Measurements from ENCODE around the gene INPP5A.

DNA sequence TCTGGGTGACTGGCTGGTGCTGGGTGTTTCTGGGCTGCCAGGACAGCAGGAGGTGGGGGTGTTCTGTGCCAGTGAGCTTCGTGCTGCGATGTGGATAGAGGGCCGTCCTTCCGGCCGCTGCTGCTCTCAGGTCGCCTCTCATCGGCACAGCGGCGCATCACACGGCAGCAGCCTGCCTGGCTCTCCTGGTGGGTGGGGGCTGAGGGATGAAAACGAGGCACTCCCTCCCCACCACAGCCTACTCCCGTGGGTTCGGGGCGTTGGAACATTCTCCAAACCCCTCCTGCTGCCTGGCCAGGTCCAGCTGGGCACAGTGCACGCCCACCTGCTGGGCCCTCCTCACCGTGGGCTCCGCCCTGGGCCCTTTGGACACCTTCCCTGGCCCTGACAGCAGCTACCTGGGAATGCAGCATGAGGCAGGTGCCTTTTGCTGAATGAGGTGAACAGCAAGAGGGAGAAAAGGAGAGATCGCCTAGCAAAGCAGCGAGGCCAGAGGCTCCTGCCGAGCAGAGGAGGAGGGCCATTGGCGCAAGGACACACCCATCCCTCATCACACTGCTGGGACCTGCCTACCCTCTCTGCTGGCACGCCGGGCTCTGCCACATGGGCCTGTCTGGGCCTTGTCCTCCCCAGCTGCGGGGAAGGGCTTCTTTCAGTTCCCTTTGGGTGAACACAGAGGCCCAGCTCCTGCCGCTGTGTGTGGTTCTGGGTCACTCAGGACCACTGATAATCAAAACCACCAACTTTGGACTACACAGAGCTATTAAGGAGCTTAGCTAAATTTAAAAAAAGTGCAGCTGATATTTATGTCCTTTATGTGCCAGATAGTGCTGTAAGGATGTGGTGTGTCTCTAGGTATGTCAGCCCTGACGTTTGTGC, 33.4 kb downstream of the INPP5A start:
- TF ChIP-seq CTCF (IDR thresholded peaks at IDR 0.05; ENCODE audit: poor library complexity) (no peak), EZH2 (IDR thresholded peaks at IDR 0.05; ENCODE audit: borderline replicate concordance) (no peak), EZH2phosphoT487 (IDR thresholded peaks at IDR 0.05; ENCODE audit: low read depth, severe bottlenecking, unreplicated experiment) (no peak)
